B cell (primary cell): Measurements from ENCODE around the gene ZSCAN12. TPM values are rescaled to one million over a fixed set of nuclear protein-coding genes. Genes with fewer than 3 reads are reported as not detected.

Experiments used
- ATAC-seq: fragments of 200-7000 bp; cut with Tn5 transposase; one replicate; pipeline ENCODE4 v1.10.0; 2021; ENCODE audit warnings: low read depth, mild to moderate bottlenecking, moderate number of reproducible peaks, moderate library complexity
- CTCF ChIA-PET: fragments of 350-600 bp; sonication (Branson Sonifier 250); formaldehyde crosslinking; loops from one replicate; lab custom pipeline; 2021; ENCODE audit warnings: antibody characterized with exemption, inconsistent platforms; lab: Charles Lee
- POLR2A ChIA-PET: fragments of 350-600 bp; sonication (Branson Sonifier 250); formaldehyde crosslinking; loops from one replicate; lab custom pipeline; 2021; ENCODE audit warnings: antibody characterized with exemption; lab: Charles Lee
- DNase-seq: peaks from one replicate; pipeline ENCODE4 v3.0.0; 2013
- H2AFZ ChIP-seq: 2 replicates; pipeline ENCODE4 v1.6.1; 2012; ENCODE audit warnings: mild to moderate bottlenecking, low read depth, low read length; ENCODE audit not compliant: insufficient read depth, poor library complexity, severe bottlenecking
- H3K27ac ChIP-seq, 2 donors: 1 replicate in 1 of 2; 2 replicates in 1 of 2; pipeline ENCODE4 v1.5.1; 2012 to 2013; ENCODE audit warnings: low read length in 2 of 2, mild to moderate bottlenecking in 2 of 2, moderate library complexity in 1 of 2
- H3K27me3 ChIP-seq, 4 experiments: fragments of 200-600 bp in 1 of 4; sonication (generic) in 1 of 4; replicated peaks in 1 of 4; 1 replicate in 2 of 4; 2 replicates in 2 of 4; pipeline versions ENCODE4 v1.6.1 to v1.7.0; 2013 to 2016; ENCODE audit warnings: low read length in 3 of 4, mild to moderate bottlenecking in 2 of 4, mixed read lengths in 1 of 4, moderate library complexity in 1 of 4; ENCODE audit not compliant: insufficient read depth in 4 of 4, control insufficient read depth in 3 of 4; ENCODE audit errors: control extremely low read depth in 1 of 4
- H3K36me3 ChIP-seq, 2 experiments: replicated peaks in 1 of 2; 1 replicate in 1 of 2; 2 replicates in 1 of 2; pipeline versions ENCODE4 v1.6.1 to v1.7.1; 2013; ENCODE audit warnings: low read length in 1 of 2; ENCODE audit not compliant: insufficient read depth in 2 of 2, control insufficient read depth in 1 of 2; ENCODE audit errors: control extremely low read depth in 1 of 2, extremely low read depth in 1 of 2
- H3K4me1 ChIP-seq, 2 donors: fragments of 200-600 bp in 1 of 2; sonication (generic) in 1 of 2; 1 replicate in 1 of 2; 2 replicates in 1 of 2; pipeline versions ENCODE4 v1.5.1 to v1.6.1; 2013 to 2017; ENCODE audit warnings: low read length in 2 of 2; ENCODE audit not compliant: control insufficient read depth in 2 of 2, insufficient read depth in 2 of 2
- H3K4me2 ChIP-seq: replicated peaks from 2 replicates; pipeline ENCODE3; 2012; ENCODE audit warnings: mild to moderate bottlenecking, low read depth, low read length; ENCODE audit not compliant: poor library complexity, severe bottlenecking
- H3K4me3 ChIP-seq, 5 experiments: fragments of 200-600 bp in 1 of 5; sonication (generic) in 1 of 5; 1 replicate in 3 of 5; 2 replicates in 2 of 5; pipeline versions ENCODE4 v1.5.1 to v1.7.0; 2011 to 2016; ENCODE audit warnings: low read length in 4 of 5, mild to moderate bottlenecking in 4 of 5, low read depth in 2 of 5, control low read depth in 1 of 5, moderate library complexity in 1 of 5; ENCODE audit not compliant: insufficient read depth in 1 of 5; ENCODE audit errors: control extremely low read depth in 1 of 5, extremely low read depth in 1 of 5
- H3K79me2 ChIP-seq: fragments of 200-600 bp; sonication (generic); one replicate; pipeline ENCODE4 v1.6.0; 2016; ENCODE audit warnings: low read length; ENCODE audit not compliant: control insufficient read depth, insufficient read depth
- H3K9ac ChIP-seq: fragments of 200-600 bp; sonication (generic); 2 replicates; pipeline ENCODE4 v1.6.1; 2017; ENCODE audit warnings: mild to moderate bottlenecking, low read length, moderate library complexity
- H3K9me3 ChIP-seq, 3 donors: one replicate each; pipeline versions ENCODE4 v1.6.1 to v1.7.1; 2013; ENCODE audit warnings: low read length in 2 of 3; ENCODE audit not compliant: control insufficient read depth in 2 of 3, insufficient read depth in 1 of 3; ENCODE audit errors: control extremely low read depth in 1 of 3
- H4K20me1 ChIP-seq: 2 replicates; pipeline ENCODE4 v1.6.0; 2012; ENCODE audit warnings: mild to moderate bottlenecking, low read length; ENCODE audit not compliant: insufficient read depth, control insufficient read depth, poor library complexity, severe bottlenecking
- H3K27ac Mint-ChIP-seq: one replicate; pipeline ENCODE4 v1.8.0; 2021; ENCODE audit warnings: mixed read lengths
- H3K27me3 Mint-ChIP-seq: one replicate; pipeline ENCODE4 v1.8.0; 2021; ENCODE audit warnings: mixed read lengths
- H3K4me1 Mint-ChIP-seq: one replicate; pipeline ENCODE4 v1.8.0; 2021; ENCODE audit warnings: mixed read lengths
- H3K4me3 Mint-ChIP-seq: one replicate; pipeline ENCODE4 v1.8.0; 2021; ENCODE audit warnings: mixed read lengths
- H3K9me3 Mint-ChIP-seq: one replicate; pipeline ENCODE4 v1.8.0; 2022; ENCODE audit warnings: mixed read lengths; ENCODE audit not compliant: insufficient read depth
- EZH2 ChIP-seq: IDR thresholded peaks from 2 replicates; pipeline ENCODE4 v1.6.1; 2012; ENCODE audit warnings: borderline replicate concordance, low read depth, mild to moderate bottlenecking, moderate library complexity, low read length; ENCODE audit not compliant: insufficient read depth, poor library complexity, severe bottlenecking
- WGBS: methylation state at CpG from one replicate; pipeline ENCODE4 v1.1.5; 2013; ENCODE audit warnings: missing lambda C conversion rate; ENCODE audit not compliant: insufficient coverage; 5-methylcytosine and 5-hydroxymethylcytosine counted together
- intact Hi-C: fragments of 100-400 bp; cut with micrococcal nuclease; formaldehyde crosslinking; loops from one replicate; pipeline ENCODE4 v1.10.0; 2022
- polyA plus RNA-seq: library from polyadenylated mRNA; depleted of rRNA; stranded (reverse); fragments of >200 nt; gene quantifications from 2 replicates; pipeline ENCODE4 v1.2.3, GENCODE V29; 2012
- total RNA-seq, 2 donors: library from RNA; stranded (reverse); fragments of 120-200 nt in 1 of 2; gene quantifications; 1 replicate in 1 of 2; 2 replicates in 1 of 2; pipeline versions ENCODE4 v1.2.3 to v1.2.4, GENCODE V29; 2013 to 2022
- TF ChIP-seq, protein P1 (sequence below): fragments of 200-600 bp; IDR thresholded peaks from one replicate; pipeline ENCODE4 v1.8.0; 2022; ENCODE audit warnings: antibody characterized with exemption, mild to moderate bottlenecking

Gene ZSCAN12
- total and polyA plus RNA-seq, 2 donors (not counting 1 experiment from before 2014, with no cell fraction given): 3.5 to 14.8 TPM

DNA sequence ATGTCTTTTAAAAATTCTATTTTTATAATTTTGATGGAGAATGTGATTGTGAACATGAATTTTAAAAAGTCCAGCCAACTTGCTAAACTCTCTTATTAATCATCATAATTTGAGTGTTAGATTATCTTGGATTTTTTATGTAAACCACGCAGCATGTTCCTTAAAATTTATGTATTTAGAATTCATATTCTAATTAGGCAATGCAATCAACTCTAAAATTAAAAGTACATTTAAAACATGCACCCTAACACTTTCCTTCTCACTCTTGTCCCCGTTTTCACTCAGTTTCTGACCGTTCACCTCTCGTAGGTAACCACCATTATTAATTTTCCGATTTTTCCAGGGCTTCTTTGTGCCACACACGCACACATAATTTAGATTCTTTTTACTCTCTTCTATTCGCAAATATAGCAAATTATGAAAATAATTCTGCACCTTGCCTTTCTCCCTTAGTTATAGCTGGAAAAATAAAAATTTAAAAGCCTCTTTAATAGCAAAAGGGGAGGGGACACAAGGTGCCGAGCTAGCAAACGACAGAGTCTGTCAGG, 50.1 kb downstream of the ZSCAN12 start:
- Histone ChIP-seq H3K27ac (peak overlapping the region; percentile 26 to 58), H2AFZ (peak overlapping the region; percentile 91), H3K9ac (peak overlapping the region; percentile 69), H3K4me1 (peaks cover 10 to 11% of the 10 kb centered on the region in 2 donors), H3K36me3 (no peaks in the 10 kb centered on the region), H4K20me1 (no peaks in the 10 kb centered on the region), H3K9me3 (peaks cover 0 to 6% (median 0%) of the 10 kb centered on the region in 3 donors), H3K27me3 (peaks cover 0 to 3% (median 0%) of the 10 kb centered on the region in 4 experiments), H3K4me2 (peak overlapping the region; percentile 77), H3K4me3 (peak overlapping the region; percentile 59 to 88 (median 77)), H3K79me2 (peaks cover 49% of the 10 kb centered on the region)
- ATAC-seq: peak; percentile 12
- Mint-ChIP-seq H3K4me3 (peak overlapping the region; percentile 92), H3K9me3 (no peaks in the 10 kb centered on the region), H3K27me3 (peaks cover 11% of the 10 kb centered on the region), H3K4me1 (peaks cover 23% of the 10 kb centered on the region), H3K27ac (peak overlapping the region; percentile 83)
- TF ChIP-seq EZH2: no peak
- 0% methylated on average over 6 of the region's 9 CpGs for WGBS
- ChIA-PET POLR2A (interaction anchor here (0.9 to 1.3 kb wide), 2 partner anchors 14 to 34 kb away, joined by 4 to 7 read pairs; no protein-coding TSS in a partner anchor), CTCF (interaction anchor here (0.6 to 1.1 kb wide), 3 partner anchors 34 to 245 kb away, joined by 3 to 6 read pairs (median 4); partner anchors contain the start of gene ZSCAN26)
- DNase-seq: no peak
- intact Hi-C loops: loop anchor here (1.0 to 2.0 kb wide), 5 partner anchors 13 to 213 kb away; partner anchors contain the start of genes ZSCAN12, ZSCAN26 and ZSCAN31

DNA sequence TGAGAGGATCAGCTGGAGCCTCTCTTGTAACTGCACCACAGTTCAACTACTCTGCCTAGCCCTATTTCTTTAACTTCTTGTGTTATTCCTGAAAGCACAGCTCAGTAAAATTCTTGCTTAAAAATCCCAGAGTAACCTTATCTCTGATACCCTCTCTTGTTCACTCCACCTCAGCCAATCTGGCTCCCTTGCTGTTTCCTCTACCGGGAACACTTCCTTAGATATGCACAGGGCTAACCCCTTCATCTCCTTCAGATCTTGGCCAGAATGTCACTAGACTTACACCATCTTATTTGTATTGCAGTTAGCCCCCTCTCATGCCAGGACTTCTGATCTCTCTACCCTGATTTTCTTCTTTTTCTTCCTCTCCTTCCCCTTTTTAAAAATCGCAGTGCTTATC, 52.4 kb downstream of the ZSCAN12 start:
- Histone ChIP-seq H3K27ac (no peak overlapping the region), H3K9me3 (no peaks in the 10 kb centered on the region), H3K4me3 (no peak overlapping the region), H4K20me1 (no peaks in the 10 kb centered on the region), H3K4me2 (no peak overlapping the region), H2AFZ (no peak overlapping the region), H3K36me3 (no peaks in the 10 kb centered on the region), H3K27me3 (peaks cover 0 to 3% (median 0%) of the 10 kb centered on the region in 4 experiments), H3K79me2 (peaks cover 28% of the 10 kb centered on the region), H3K4me1 (peaks cover 10 to 11% of the 10 kb centered on the region in 2 donors), H3K9ac (no peak overlapping the region)
- Mint-ChIP-seq H3K27ac (no peak overlapping the region), H3K9me3 (no peaks in the 10 kb centered on the region), H3K27me3 (peaks cover 21% of the 10 kb centered on the region), H3K4me1 (peaks cover 23% of the 10 kb centered on the region), H3K4me3 (no peak overlapping the region)
- 25% methylated on average over 1 of the region's 2 CpGs for WGBS
- ATAC-seq (no peak), DNase-seq (no peak)
- ChIA-PET POLR2A (no interaction called here), CTCF (interaction anchor here (2.1 kb wide), 1 partner anchor 35 kb away, joined by 6 read pairs; no protein-coding TSS in a partner anchor)
- no peak for TF ChIP-seq EZH2
- TF ChIP-seq, protein P1, sequence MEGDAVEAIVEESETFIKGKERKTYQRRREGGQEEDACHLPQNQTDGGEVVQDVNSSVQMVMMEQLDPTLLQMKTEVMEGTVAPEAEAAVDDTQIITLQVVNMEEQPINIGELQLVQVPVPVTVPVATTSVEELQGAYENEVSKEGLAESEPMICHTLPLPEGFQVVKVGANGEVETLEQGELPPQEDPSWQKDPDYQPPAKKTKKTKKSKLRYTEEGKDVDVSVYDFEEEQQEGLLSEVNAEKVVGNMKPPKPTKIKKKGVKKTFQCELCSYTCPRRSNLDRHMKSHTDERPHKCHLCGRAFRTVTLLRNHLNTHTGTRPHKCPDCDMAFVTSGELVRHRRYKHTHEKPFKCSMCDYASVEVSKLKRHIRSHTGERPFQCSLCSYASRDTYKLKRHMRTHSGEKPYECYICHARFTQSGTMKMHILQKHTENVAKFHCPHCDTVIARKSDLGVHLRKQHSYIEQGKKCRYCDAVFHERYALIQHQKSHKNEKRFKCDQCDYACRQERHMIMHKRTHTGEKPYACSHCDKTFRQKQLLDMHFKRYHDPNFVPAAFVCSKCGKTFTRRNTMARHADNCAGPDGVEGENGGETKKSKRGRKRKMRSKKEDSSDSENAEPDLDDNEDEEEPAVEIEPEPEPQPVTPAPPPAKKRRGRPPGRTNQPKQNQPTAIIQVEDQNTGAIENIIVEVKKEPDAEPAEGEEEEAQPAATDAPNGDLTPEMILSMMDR: no peak
- intact Hi-C loops: no loop called here
